LoVo (cell line): ENCODE measurements around the gene PCDHGC5.

Experiments used
- DNase-seq: peaks from one replicate; pipeline ENCODE4 v3.0.0-alpha.2; 2016; ENCODE audit warnings: low spot score

PCDHGC5 gene

GRCh38 chr5:141488591-141489561, at the start of gene PCDHGC5:
Gene PCDHGC5 (plus strand): TSS chr5:141489081. CDS start chr5:141489241, 160 bp downstream.
- DNase-seq, result no peak

DNA sequence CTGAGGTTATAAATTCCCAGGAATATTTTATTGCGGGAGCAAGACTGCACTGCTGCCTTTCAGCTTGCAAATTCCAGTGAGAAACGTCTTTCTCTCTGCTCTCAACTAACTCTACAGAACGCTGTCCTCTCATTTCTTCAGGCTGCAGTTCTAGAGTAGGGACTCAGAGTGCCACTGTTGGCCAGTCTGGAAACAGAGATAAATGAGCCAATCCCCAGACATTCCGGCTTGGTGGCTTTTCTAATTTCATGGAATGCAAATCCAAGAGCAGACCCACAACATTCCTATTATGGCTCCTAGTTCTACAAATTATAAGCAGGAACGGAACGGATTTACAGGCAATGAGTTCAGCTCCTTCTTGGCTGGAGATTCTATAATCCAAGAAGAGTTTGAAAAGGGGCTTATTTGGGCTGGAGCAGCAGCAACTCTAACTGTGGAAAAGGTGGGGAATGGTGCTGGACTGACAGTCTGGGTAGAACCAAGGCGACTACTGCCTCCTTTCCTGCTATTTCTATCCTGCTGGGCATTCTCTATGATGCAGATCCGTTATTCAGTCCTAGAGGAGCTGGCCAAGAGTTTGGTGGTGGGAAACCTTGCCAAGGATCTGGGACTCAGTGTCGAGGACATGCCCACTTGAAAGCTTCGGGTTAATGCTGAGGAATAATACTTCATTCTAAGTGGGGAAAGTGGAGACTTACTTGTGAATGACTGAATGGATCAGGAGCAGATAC, 49.3 kb upstream of the PCDHGC5 start:
- DNase-seq, result no peak

GRCh38 chr5:141440341-141440740, 48.5 kb upstream of the PCDHGC5 start:
- no peak for DNase-seq

DNA sequence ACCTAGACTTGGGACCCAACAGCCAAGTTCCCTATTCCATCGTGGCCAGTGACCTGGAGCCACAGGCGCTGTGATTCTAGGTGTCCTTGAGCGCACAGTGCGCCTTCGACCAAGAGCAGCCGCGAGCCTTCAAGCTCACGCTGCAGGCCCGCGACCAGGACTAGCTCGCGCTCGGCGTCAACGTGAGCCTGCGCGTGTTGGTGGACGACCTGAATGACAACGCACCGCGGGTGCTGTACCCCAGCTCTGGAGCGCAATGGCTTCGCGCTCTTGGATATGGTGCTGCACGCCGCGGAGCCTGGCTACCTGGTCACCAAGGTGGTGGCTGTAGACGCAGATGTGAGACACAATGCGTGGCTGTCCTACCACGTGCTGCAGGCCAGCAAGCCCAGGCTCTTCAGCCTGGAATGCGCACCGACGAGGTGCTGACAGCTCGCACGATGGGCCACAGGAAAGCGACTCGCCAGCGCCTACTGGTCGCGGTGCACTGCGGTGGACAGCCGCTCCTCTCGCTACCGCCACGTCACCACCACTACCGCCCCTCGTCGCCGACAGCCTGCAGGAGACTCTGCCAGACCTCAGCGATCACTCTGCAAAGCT, 47.2 kb upstream of the PCDHGC5 start:
- no peak for DNase-seq

DNA sequence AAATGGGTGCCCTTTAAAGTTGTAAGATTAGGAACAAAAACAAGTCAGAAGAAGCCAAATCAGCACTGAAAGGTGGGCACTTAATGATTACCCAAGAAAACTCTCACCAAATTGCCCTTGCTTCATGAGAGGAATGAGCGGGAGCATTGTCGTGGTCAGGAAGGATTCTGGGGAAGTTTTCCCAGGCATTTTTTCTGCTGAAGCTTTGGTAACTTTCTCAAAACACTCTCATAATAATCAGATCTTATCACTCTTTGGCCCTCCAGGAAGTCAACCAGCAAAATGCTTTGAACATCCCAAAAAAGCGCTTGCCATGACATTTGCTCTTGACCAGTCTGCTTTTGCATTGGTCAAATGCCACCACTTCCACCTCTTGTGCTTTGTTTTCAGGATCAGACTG, 23.5 kb upstream of the PCDHGC5 start:
- no peak for DNase-seq

DNA sequence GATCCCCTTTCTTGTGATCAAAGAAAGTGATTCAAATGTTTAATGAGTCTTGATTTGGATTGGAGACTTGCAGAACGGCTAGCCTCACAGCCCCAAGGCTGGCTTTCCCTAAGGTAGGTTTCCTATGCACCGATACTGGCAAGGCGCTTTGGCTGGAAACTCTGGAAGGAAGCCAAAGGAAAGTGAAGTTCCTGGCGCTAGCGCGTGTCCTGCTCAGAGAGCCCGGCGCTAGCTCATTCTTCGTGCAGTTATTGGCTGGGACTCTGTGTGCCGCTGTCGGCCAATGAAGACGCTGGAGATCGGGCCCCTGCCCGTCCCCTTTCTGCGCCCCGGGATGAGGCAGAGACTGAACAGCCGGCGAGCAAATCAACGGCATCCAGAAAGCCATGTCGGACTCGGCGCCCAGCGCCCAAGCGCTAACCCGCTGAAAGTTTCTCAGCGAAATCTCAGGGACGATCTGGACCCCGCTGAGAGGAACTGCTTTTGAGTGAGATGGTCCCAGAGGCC, 13.2 kb upstream of the PCDHGC5 start, which contains the start of gene PCDHGC3:
PCDHGC3 (plus strand) TSS at position 342 of the 507 bp plus-strand sequence; CDS start at position 493, 151 bp downstream.
- peak; percentile 92 for DNase-seq

GRCh38 chr5:141476132-141476911, 12.6 kb upstream of the PCDHGC5 start:
- no peak for DNase-seq

DNA sequence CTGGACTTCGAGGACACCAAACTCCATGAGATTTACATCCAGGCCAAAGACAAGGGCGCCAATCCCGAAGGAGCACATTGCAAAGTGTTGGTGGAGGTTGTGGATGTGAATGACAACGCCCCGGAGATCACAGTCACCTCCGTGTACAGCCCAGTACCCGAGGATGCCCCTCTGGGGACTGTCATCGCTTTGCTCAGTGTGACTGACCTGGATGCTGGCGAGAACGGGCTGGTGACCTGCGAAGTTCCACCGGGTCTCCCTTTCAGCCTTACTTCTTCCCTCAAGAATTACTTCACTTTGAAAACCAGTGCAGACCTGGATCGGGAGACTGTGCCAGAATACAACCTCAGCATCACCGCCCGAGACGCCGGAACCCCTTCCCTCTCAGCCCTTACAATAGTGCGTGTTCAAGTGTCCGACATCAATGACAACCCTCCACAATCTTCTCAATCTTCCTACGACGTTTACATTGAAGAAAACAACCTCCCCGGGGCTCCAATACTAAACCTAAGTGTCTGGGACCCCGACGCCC, 11.8 kb upstream of the PCDHGC5 start:
- DNase-seq, result no peak

DNA sequence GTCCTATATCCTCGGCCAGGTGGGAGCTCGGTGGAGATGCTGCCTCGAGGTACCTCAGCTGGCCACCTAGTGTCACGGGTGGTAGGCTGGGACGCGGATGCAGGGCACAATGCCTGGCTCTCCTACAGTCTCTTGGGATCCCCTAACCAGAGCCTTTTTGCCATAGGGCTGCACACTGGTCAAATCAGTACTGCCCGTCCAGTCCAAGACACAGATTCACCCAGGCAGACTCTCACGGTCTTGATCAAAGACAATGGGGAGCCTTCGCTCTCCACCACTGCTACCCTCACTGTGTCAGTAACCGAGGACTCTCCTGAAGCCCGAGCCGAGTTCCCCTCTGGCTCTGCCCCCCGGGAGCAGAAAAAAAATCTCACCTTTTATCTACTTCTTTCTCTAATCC, 11.1 kb upstream of the PCDHGC5 start:
- DNase-seq, result no peak

- no peak for DNase-seq
Observed at GRCh38 chr5:141478321-141478945, 10.4 kb upstream of the PCDHGC5 start.

DNA sequence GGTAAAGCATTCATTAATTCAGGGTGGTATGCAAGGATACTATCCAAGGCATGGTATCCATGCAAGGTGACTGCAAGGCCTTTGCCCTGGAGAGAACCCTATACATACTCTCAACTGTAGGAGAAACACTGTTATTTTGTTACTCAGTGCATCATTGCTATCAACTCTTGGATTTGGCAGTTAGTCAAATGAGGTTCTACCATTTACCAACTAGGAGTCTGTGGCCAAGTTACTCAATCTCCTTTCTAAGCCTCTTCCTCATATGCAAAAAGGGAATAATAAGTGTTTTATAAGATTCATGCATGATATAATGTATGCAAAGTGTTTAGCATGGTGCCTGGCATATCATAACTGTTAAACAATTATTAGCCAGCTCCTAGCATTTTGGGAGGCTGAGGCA, 9.1 kb upstream of the PCDHGC5 start:
- no peak for DNase-seq

DNA sequence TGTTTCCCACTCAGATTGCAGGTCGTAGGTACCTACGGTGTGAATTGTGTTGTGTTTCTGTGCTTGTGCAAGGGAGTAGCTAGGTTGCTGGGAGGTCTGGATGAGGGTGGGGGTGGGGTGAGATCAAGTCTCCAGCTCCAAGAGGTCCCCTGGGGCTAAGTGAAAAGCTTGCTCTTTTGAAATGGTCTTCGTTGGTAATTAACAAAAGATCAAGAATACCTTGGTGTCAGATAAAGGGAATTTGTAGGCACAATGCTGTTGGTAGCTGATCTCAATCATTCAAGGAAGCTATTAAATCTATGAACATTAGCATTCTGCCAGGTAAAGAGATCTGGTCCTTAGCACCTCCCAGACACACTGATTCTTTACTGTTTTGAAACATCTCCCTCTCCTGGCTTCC, 5.0 kb upstream of the PCDHGC5 start:
- DNase-seq, result no peak

GRCh38 chr5:141484310-141484640, 4.6 kb upstream of the PCDHGC5 start:
- DNase-seq, result no peak

GRCh38 chr5:141484641-141485311, 4.1 kb upstream of the PCDHGC5 start, which contains the start of gene PCDHGC4:
Gene PCDHGC4 (plus strand): TSS chr5:141485030. CDS start chr5:141485174, 144 bp downstream.
- DNase-seq, result no peak

- no peak for DNase-seq
Observed at GRCh38 chr5:141485321-141486055, 3.4 kb upstream of the PCDHGC5 start.

- no peak for DNase-seq
Observed at GRCh38 chr5:141486091-141486490, 2.8 kb upstream of the PCDHGC5 start.

DNA sequence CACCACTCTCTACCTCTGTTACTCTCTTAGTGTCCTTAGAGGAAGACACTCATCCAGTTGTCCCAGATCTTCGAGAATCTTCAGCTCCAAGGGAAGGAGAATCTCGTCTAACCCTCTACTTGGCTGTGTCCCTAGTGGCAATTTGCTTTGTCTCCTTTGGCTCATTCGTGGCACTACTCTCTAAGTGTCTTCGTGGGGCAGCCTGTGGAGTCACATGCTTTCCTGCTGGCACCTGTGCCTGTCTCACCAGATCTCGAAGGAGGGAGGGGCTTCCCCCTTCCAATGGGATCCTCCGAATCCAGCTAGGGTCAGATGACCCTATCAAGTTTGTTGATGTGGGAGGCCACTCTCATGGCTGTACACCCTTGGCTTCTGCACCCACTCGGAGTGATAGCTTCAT, 1.8 kb upstream of the PCDHGC5 start:
- DNase-seq, result no peak

GRCh38 chr5:141489841-141490240, 960 bp downstream of the PCDHGC5 start:
- DNase-seq, result no peak

- no peak for DNase-seq
Observed at GRCh38 chr5:141490271-141490670, 1.4 kb downstream of the PCDHGC5 start.

- DNase-seq, result no peak
Observed at GRCh38 chr5:141490771-141491170, 1.9 kb downstream of the PCDHGC5 start.
